Kasumi-1 (cell line): Measurements from ENCODE around the gene GLG1.
"Not testable (repeated sequence)": the region's sequence is repeated elsewhere in the genome, so short reads cannot be mapped to it uniquely, and the experiment has no call there.

Source experiments
- DNase-seq, 2 experiments: peaks; one replicate each; lab custom pipeline; 2025; lab: John Stamatoyannopoulos, UW

GLG1 gene

DNA sequence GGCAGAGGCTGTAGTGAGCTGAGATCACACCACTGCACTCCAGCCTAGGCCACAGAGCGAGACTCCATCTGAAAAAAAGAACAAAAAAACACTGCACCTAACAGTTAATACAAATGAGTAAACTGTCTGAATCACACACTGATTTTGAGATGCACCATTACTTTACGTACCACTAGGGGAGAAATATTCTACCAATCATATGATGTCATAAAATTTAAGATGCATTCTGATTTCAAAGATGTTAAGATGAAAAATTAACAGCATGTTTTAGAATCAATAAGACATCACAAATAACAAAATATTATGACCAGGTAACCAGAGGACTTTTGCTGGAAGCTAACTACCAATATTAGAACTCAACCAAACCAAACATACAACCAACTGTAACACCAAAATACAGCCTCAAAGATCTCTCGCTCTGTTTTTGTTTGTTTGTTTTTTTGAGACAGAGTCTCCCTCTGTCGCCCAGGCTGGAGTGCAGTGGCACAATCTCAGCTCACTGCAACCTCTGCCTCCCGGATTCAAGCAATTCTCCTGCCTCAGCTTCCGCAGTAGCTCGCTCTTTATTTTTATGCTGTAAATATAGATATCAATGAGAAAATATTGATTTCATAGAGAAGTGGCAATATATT is 31.6 kb downstream of the GLG1 start:
- DNase-seq = peak in 1 of 2 experiments; percentile 7

DNA sequence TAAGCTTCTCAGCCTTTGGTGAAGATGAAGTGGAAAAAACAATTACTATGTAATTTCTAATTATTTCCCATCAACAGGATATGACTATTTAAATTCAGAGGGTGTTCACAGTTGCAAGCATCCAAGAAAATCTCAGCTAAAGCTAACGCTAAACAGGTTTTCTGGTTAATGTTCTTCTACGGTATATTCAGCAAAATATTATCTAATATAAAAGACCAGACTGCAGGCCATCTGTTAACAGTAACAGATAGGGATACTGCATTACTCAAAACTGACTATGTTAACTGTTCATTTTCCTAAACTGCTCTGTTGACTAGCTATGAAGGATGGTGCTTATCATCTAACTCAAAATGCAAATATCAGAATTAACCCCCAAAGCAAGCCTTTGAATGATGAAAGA is 32.8 kb downstream of the GLG1 start:
- no peak for DNase-seq

DNA sequence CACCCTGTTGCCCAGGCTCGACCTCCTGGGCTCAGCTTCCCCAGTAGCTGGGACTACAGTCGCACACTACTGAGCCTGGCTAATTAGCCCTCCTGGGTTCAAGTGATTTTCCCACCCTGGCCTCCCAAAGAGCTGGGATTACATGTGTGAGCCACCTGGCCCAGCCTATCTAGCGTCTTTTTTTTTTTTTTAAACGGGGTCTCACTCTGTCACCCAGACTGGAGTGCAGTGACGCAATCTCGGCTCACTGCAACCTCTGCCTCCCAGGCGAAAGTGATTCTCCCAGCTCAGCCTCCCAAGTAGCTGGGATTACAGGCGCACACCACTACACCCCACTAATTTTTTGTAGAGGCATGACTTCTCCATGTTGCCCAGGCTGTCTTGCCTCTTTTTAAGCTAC is 33.3 kb downstream of the GLG1 start:
- DNase-seq = no peak

DNA sequence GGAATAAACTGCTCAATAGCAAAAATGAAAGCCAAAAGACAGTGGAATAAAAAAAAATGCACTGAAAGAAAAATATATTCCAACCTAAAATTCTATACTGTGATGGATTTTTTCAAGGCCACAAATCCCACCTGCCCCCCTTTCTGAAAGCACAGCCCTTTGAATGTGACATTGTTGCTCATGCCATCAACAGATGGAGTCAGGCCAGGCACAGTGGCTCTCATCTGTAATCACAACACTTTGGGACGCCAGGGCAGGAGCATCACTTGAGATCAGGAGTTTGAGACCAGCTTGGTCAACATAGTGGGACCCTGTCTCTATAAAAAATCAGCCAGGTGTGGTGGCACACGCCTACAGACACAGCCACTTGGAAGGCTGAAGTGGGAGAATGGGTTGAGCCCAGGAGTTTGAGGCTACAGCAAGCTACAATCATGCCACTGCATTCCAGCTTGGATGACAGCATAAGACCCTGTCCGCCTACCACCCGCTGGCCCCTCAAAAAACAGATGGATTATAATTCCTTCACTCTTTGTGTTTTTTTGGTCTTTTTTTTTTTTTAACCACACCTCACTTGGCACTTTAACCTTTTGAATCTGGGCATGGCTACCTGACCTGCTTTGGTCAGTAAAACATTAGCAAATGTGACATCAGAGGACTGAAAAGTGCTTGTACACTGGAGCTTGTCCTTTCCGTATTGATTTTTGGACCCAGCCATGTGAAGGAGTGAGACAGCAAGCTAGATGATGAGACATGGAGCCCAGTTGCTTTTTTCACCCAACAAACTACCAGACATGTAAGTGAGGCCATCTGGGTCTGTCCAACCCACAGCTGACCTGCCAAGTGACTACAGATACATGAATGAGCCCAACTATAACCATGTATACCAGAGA is 36.3 kb downstream of the GLG1 start:
- DNase-seq = no peak

DNA sequence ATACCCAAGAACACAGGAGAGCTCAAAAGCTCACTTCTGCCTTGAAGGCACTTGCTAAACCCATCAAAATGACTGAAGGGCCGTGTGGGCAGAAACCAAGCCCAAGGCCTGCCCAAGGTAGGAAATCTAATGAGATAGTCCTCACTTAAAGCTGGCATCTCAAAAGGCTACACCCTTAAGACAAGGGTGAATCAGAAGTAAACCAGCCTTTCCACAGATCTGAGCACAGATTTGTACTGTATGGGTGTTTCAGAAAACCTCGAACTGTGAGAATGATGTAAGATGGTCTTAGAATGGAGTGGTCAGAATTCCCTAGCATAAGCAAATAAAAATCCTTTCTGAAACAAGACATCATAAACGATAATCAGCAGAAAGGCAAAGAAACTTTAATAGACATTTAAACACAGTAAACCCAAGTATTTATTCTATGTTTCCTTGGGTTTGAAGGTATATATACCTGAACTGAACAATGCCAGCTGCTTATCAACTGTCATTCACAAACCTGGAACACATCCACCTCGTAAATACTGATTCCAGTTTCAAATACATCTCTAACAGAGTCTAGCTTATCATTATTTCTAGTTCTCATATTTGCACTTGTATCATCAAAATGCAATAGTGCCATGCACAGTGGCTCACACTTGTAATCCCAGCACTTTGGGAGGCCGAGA is 37.8 kb downstream of the GLG1 start:
- DNase-seq = no peak

DNA sequence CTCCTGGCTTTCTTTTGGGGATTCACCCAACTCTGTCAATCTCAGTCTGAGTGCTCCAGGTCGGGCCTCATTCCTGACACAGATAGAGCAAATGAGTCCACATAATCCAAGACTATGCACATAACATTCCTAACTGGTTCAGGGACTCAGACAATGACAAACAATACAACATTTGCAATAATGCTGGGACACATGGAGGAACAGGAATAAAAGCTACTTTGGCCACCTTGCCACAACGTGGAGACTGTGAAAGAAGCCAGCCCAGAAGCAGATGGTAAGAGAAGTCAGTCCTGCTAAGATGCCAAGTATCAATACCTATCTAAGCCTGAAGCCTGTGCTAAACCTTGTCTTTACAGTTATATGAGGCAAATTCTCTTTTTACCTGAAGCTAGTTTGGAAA is 39.0 kb downstream of the GLG1 start:
- DNase-seq = no peak

DNA sequence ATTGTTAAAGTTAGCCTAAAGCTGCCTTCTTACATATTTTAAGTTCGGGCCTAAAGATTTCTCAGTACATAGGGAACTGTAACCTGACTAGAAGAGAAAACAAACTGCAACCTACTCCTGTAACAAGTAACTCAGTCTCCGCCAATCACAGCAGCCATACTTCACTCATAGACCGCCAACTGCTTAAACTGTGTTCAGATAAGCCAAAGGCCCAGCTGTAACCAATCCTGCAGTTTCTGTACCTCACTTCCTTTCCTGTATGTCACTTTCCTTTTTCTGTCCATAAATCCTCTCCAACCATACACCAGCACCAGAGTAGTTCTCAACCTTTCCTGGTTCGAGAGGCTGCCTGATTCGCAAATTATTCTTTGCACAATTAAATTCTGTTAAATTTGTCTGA is 41.5 kb downstream of the GLG1 start:
- DNase-seq = no peak

DNA sequence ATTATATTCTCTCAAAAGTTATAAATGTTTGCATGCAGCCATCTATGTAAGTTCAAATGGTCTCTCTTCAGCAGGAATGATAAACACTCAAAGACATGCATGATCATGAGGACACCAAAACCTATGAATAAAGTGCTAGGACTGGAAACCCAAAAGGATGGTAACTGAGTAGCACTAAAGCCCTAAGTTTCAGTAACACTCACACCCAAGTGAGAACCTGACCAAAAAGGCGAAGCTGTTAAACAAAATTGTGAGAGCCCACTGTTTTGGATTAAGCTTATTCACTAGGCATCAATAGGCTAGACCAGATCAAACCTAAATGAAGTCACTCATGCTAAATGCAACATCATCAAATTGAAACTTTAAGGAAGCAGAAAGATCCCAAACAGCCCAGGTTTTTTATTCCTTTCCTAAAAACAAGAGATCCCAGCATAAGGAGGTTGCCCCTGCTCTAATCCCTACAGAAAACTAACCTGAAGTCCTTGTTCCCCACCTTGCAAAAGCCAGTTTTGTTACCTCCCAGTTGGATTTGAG is 42.4 kb downstream of the GLG1 start:
- DNase-seq = no peak

DNA sequence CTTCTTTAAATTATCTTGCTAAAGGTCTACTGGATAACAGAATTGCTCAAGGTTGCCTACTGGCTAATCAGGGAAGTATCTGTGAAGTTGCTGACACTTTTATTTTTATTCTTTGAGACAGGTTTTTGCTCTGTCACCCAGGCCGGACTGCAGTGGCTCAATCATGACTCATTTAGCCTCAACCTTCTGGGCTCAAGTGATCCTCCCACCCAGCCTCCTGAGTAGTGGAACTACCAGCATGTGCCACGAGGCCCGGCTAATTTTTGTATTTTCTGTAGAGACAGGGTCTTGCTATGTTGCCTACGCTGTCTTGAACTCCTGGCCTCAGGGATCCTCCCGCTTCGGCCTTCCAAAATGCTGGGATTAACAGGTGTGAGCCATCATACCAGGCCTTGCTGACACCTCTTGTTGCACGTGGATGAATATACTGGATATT is 43.1 kb downstream of the GLG1 start:
- DNase-seq = peak; percentile 56 to 67

DNA sequence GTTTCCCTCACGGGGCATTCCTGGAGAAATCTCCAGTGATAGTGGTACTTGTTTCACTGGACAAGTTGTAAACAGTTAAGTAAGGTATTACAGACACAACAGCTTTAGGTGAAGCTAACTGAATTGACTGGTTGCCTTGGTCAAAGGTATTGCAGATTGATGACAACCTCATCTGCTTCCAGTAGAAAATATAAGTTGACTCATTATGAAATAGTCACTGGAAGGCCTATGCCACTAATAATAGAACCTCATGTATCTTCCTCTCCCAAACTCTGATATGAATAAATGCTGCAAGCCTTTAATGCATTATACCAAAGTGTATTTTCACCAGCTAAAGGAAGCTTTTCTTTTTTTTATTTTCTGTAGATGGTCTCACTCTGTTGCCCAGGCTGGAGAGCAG is 44.8 kb downstream of the GLG1 start:
- DNase-seq = no peak

DNA sequence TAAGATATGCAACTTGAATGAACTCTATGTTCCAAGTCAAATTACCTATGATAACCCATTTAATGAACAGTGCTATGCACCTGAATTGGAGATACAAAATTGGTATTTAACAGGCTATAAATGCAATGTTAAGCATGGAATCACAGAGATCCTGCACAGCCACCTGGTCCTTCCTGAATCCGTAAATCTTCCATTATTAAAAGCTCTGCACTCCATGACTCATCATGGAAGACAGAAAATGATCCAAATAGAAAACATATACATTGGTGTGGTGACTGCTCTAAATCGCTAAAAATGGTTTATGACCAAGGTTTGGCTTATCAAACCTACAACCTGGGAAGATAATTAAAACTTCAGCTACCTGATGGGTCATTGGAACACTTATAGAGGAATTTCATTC is 45.3 kb downstream of the GLG1 start:
- no peak for DNase-seq

DNA sequence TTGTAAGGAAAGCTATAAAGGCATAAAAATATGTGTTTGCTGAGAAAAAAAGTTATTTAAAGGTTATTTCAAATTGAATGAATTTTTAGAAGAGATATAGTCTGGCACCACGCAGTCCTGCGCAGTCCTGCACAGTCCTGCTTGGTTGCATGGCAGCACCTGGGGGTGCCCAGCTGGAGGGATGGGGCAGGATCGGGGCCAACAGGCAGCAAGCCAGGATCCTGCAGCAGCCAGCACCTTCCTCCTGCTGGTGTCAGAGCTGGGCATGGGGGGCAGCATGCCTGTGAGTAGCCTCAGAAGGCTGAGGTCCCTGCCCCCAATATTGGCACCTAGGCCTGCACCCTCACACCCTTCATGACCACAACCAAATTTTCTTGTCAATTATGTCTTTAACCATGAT is 46.0 kb downstream of the GLG1 start:
- DNase-seq = no peak

DNA sequence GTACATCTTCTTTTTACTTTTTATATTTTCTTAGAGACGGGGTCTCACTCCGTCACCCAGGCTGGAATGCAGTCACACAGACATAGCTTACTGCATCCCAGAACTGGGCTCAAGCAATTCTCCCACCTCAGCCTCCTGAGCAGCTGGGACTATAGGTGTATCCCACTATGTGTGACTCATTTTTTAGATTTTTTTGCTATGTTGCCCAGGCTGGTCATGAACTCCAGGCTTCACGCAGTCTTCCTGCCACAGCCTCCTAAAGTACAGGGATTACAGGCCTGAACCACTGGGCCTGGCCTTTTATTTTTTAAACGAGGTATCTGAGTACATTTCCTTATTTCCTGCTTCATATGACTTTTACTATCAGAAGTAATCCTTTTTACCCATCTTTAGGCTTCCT is 48.0 kb downstream of the GLG1 start:
- no peak for DNase-seq

DNA sequence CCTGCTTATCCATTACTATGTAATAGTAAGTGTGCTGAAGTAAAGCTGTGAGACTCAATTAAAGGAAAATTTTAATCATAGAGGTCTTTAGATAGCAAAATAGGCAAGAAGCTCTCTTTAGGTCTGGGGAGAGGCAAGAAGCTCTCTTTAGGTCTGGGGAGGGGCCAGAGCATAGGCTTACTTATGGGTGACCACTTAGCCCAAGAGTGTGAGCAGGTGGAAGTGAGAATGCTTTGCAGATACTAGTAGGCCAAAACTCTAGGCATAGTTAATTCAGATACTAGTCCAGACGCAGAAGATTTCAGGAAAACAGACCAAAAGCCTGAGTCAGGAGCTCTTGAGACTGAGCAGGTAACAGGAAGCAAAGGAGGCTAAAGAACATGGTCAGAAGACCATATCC is 49.6 kb downstream of the GLG1 start:
- DNase-seq = no peak

DNA sequence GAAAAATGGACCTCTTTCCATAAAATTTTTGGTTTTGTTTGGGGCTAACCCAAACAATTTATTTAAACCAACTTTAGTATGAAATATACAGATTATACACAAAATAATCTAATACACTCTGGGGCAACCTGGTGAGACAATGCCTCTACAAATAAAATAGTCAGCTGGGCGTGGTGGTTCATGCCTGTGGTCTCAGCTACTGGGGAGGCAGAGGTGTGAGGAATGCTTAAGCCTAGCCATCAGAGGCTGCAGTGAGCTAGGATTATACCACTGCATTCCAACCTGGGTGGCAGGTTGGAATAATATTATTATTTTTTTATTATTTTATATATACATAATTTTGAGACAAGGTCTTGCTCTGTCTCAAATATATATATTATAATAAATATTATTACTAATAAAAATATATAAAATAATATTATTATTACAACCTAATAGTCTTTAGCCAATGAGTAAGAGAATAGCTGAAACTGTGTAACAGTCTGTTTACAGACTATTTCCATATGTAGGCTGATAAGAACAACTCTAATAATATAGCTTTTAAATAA is 50.5 kb downstream of the GLG1 start:
- DNase-seq = no peak

DNA sequence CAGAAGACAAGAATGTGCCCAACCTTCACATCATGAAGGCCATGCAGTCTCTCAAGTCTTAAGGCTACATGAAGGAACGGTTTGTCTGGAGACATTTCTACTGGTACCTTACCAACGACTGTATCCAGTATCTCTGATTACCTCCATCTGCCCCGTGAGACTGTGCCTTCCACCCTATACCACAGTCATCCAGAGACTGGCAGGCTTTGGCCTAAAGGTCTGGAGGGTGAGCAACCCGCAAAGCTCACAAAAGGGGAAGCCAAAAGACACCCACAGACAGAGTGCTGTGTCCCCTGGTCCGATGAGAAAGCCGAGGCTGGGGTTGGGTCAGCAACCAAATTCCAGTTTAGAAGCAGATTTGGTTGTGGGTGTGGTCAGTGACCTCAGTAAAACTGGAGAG is 54.6 kb downstream of the GLG1 start:
- not testable (repeated sequence) for DNase-seq

DNA sequence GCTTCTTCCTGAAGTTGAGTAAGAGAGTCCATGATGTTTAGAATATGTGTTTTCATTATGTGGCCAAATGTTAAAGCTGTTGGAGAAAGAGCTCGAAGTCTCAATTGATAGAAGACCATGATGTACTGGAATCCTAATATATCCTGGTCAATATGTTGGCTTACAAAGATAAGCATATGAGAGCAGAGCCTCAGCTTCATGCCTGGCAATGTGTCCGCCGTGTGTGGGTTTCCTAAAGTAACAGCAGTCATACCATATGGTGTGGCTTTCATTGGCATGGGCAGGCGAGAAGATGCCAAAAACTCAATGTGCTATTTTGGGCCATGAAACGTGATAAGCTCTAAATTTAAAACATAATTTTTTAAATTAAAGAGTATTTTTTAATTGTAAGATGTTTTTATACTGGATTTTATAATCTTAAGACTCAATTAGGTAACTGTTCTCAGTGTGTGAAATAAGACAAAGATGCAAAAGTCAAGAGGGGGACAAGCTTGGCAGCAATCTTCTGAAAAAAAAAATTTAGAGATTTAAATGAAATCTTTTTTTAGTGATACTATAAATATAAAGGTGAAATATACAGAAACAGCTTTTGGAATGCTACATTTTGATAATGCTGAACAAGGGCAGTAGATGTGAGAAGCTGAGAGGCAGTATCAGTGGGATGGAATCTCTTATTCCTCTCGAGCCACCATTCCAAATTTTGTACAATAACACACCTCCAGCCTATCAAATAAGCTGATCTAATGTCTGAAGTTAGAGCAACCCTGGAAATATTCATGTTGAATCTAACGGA is 56.5 kb downstream of the GLG1 start:
- not testable (repeated sequence) for DNase-seq

DNA sequence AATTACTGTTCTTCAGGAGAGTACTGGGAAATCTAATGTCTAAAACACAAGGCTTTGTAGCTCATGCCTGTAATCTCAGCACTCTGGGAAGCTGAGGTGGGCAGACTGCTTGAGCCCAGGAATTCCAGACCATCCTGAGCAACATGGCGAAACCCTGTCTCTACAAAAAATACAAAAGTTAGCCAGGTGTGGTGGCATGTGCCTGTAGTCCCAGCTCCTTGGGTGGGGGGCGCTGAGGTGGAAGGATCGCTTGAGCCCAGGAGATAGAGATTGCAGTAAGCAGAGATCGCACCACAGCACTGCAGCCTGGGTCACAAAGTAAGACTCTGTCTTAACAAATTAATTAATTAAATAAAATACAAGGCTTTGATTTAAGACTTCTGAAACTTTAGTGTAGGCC is 60.8 kb downstream of the GLG1 start:
- DNase-seq = not testable (repeated sequence)

DNA sequence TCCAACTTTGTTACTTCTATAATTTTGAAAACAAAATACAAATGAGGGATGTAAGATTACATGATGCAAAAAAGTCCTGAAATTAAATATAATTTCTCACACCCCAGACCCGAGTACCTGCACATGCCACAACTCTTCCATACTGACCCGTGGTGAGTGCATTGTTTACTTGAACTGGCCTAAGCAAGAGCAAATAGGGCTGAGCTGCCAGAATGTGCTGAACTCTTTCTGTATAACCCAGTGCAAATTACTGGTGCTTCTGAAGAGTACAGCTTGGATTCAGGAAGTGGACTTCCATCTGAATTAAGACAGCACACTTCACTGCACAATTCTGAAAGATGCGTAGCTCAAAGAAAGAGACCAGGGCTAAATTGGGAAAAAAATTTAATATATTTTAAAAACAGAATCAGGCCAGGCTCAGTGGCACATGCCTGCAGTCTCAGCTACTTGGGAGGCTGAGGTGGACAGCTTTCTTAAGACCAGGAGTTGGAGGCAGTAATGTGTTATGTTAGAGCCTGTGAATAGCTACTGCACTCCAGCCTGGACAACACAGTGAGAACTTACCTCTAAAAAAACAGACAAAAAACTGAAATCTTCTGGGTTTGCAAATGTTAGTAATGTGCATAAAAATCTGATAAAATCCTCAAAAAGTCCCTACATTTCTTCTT is 63.9 kb downstream of the GLG1 start:
- not testable (repeated sequence) for DNase-seq

DNA sequence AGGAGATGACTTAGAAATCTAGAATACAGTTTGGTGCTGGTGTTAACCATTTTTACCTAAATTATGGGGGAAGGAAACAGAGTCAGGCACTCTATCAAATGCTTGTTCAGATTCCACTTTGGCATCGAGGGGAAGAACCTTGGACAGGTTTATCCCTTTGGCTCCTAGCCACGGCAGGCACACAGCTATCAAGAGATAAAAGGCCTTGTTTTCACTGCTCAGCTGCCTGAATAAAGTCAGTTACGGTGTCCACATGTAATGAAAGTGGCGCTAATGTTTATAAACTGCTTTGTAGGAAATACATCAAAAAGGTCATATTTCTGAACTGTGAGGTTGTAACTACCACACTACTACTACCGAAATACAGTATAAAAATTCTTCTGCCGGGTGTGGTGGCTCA is 66.3 kb downstream of the GLG1 start:
- DNase-seq = not testable (repeated sequence)

DNA sequence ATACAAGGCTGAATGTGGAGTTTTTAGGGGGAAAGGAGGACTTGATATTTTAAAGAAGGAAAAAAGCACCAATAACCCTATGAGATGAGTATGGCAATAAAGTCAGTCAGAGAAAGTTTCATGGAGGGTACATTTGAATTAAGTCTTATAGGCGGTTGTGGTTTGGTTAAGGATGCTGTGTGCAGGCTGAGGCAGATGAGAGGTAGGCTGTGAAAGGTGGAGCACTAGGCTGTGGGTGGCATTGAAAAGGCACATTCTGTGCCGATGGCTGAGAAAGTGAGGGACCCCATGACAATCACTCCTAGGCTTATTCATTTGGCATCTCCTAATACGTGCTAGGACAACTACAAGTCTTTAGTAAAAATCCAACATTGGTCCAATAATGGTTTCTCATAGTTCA is 68.1 kb downstream of the GLG1 start:
- not testable (repeated sequence) for DNase-seq
